HPDE6-E6E7 (cell line): Measurements from ENCODE around the gene NISCH.
A peak's percentile ranks its signal among the peaks of the same experiment; 100 is the strongest.

Source experiments
- DNase-seq: peaks from one replicate; pipeline ENCODE4 v3.0.0; 2011; ENCODE audit warnings: missing footprints; ENCODE audit errors: extremely low spot score

NISCH gene

DNA sequence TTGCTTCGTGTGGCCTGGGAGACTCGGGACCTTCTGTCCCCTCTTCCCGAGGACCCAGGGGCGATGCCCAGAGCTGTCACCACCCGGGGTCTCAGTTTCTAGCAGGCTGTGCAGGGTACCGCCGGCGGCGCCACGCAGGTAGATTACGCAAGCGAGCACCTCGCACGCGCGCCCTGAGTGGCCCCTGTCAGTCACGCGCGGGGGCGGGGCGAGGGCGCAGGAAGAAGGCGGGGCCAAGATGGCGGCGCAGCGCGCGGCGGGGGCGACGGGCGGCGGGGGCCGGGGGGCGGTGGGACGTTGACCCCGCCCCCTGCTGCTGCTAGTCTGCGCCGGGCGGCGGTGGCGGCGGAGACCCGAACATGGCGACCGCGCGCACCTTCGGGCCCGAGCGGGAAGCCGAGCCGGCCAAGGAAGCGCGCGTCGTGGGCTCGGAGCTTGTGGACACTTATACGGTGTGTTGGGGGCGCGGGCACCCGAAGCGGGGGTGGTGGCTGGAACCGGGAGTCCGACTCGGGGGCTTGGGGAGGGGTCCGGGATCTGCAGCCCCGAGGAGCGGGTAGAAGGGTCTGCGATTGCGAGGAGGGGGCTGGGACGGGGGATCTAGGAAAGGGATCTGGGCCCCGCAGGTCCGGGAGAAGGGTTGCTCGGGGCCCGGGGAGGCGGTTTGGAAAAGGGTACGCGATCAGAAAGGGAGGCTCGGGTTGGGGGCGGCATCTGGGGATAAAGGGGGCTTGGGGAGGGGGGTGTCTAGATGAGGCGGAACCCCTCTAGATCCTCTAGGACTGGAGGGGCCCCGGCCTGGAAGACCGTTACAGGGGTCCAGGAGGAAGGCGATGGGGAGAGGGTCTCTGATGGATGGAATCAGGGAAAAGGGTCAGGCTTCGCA lies at the start of gene NISCH:
Gene NISCH, plus strand, starts transcription at position 322 of the 886 bp plus-strand sequence. Its CDS starts 38 bp downstream, at position 360.
- DNase-seq: peak; percentile 22

DNA sequence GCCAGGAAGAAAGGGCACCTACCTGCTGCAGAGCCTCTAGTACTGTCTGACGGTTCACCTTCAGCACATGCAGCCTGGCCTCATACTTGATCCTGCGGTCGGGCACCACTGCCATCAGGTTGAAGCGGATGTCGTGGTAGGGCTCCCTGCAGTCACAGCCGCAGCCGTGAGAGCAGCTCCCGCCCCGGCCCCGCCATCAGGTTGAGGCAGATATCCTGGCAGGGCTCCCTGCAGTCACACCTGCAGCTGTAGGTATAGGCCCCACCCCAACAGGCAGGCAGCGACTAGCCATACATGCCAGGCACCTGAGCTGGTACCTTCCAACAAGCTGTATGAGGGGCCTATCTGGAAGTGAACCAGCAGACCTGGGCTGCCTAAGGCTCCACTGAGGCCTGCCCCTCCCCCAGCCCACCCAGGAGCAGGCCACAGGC lies 49.2 kb upstream of the NISCH start:
- DNase-seq: peak; percentile 64

DNA sequence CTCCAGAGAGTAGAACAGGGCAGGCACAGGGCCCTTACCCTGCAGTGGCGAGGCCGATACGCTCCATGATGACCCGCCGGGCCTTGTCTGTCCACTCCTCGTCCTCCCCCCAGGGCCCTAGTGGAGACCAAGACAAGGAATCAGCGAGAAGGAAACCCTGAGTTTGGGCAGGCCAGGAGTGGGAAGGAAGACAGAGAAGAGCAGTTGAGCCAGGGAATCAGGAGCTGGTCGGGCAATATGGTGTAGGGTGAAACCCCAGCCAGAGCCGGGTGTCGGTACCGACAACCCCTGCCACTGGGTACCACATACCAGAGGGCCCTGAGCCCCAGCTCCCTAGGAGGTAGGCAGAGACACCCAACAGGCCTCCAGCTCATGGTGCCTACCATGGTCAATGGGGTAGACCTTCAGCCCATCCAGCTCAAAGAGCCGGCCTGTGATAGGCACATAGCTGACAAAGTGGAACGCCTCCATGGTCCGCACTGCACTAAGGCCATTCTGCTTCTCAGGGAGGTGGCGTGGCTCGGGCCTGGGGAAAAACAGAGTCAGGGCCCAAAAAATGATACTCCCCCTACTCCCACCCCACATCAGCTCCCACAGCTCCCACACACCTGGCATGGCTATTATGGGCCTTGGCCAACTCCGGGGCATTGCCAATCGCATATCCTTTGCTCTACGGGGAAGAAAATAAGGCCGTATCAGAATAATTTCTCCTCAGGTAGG lies 48.5 kb upstream of the NISCH start:
- DNase-seq: no peak

DNA sequence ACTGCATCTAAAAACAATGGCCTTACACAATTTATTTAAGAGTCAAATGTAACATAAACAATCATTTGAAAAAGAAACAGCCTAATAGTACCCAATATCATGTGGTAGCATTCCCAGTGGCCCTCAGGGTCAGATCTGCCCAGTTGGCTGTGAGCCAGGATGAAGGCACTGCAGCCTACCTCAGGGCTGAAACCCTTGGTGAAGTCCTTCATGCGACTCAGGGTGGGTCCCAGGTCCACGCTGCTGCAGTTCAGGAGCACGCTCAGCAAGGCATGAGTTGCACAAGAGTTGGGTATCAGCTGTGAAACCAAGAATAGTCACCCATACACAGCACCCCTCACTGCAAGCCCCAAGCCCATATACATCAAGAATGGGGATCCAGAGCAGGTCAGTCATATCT lies 47.6 kb upstream of the NISCH start:
- DNase-seq: no peak

DNA sequence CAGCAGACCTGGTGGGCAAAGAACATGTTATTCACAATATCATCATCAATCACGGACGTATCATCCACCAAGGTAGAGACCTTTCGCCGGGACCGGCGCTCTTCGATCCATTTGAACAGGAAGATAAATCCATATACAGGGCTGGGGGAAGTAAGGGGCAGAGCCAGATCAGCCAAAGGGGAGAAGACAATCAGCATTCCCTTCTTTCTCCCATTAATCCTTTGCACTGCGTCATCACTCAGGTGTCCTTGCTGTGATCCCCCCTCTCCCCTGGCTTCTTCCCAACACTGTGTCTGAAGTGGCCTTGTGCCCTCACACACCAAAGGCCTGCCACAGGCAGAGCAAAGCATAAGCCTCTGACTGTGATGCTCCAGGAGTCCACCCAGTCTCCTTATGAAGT lies 46.9 kb upstream of the NISCH start:
- no peak for DNase-seq

DNA sequence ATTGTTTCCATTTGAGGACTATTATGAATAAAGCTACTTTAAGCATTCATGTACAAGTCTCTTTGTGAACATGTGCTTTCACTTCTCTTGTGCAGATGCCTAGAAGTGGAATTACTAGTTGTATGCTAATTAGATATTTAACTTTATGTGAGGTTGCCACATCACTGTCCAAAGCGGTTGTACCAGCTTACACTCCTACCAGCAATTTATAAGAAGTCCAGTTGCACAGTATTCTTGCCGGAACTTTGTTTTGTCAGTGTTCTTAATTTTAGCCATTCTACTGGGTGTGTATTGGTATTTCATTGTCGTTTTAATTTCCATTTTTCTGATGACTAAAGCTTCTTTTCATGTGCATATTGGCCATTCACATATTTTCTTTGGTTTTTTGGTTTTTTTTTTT lies 39.6 kb upstream of the NISCH start:
- DNase-seq: no peak

DNA sequence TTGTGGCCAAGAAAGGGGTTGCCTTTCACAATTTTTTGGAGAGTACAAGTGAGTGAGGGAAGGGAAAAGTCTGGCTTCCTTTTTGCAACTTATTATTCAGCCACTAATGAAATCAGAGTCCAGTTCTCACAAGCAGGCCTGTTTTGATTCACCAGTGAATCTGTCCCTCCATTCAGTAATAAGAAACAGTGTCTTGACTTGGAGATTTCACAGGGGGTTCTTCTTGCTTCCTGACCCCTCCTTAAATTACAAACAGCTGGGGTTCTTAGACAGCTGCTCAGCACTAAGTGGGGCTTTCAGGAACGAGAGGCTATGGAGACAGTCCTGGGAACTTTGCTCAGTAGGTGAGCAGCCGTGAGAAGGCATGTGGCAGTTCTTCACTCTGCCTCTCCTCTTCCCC lies 35.0 kb upstream of the NISCH start:
- DNase-seq: no peak

DNA sequence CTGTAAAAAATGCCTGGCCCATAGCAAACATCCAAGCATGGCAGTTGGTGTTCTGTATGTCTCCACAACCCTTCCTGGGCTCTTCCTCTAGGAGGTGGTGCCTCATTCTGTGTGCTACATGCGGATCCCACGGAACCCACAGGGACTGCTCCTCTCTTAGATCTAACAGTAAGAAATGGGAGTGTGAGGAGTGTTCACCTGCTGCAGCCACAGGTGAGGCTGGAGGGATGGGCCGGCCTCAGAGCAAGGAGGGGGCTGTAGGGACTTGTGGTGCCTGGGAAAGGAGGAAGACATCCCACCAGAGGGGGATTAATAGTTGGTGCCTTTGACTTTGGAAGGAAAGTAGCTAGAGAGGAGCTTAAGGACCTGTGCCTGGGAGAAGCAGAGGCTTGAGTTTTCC lies 32.7 kb upstream of the NISCH start:
- DNase-seq: no peak

DNA sequence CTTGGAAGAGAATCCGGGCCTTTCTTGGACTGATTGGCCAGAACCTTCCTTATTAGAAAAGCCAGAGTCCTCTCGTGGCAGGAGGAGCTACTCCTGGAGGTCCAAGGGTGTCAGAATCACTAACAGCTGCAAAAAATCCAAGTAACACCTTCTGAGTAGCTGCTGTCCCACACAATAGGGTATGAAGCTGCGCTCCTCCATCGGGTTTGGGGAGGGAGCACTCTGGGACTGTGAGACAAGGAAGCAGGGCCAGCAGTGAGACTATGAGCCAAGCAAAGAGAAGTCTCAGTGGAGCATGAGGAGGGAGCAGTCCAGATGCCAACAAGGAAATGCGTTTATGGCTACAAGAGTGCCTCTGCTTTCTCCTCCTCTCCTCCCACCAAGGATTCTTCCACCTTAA lies 32.2 kb upstream of the NISCH start:
- no peak for DNase-seq

DNA sequence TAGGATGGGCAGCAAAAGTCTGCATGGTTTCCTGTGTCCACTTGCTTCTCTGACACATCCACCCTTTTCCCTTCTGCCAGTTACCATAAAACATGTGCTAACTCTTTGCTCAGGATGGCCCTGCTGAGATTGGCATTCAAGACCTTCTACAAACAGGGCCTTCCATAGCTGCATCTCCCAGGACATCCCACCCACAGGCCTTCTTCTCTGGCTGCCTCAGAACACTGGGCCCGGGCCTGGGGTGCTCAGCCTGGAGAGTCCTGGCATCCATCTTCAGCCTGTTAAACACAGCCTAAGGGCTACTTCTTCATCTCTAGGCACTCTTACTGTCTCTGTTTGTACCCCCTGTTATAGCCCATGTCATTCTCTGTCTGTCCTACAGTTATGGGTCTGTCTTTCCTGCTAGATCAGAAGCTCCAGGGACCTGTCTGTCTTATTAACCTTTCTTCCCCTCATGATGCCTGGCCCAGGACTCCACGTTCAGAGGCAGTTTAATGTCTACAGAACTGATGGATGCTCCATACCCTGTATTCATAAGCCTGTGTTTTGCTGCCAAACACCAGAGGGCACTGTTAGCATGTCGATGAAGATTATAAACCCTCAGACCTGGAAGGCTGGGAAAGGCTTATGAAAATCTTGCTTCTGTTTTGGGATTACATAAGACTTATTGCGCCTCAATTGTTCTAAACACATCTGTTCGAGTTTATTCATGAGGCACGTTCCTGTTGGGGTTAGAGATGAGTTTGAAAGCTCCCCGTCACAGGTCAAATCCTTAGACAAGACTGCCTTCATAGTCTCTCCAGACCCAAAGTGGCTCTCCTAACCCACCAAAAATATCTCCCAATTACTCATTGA lies 27.0 kb upstream of the NISCH start:
- DNase-seq: no peak

DNA sequence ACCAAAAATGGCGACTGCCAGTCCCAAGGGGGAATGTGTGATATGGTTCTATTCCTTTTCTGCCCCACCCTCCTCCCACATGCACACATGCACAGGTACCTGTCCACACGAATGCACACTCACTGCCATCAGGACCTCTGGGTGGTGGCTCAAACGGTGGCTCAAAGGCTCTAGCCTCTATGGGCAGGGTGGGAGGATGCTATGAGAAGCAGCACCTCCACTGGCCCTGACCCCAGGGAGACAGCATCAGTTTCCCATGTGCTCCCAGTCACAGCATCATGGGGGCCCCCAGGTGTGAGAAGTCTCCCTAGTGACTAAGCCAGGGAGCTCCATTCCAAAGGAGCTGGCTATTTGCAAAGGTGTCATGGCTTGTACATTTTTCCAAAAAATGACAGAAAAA lies 26.4 kb upstream of the NISCH start:
- no peak for DNase-seq

DNA sequence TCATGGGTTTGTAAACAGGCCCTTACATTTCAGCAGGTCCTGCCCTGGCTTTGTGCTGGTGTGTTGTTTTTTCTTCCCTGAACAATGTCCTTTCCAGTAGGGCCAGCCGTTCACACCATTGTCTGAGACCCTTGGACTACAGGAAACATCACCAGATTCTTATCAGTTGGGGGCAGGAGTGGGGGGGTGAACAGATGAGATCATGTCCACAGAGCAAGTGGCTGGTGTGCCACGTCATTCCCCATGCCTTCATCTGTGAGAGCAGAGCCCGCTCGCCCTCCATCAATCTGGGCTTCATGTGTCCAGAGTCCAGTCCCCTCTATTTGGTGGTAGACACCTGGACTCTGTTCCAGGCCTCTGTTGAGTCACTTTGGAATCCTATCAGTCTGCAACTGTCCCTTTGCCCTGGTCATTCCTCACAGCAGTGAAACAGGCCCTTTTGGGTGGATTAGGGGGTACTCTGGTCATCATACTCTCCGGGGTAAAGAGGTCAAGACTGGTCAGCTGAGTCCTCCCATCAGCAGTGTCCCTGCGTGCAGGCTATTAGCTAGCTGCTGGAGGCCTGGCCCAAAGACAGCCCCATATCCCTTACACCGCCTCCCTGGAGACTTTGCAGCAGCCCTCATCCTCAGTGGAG lies 25.5 kb upstream of the NISCH start:
- DNase-seq: no peak

DNA sequence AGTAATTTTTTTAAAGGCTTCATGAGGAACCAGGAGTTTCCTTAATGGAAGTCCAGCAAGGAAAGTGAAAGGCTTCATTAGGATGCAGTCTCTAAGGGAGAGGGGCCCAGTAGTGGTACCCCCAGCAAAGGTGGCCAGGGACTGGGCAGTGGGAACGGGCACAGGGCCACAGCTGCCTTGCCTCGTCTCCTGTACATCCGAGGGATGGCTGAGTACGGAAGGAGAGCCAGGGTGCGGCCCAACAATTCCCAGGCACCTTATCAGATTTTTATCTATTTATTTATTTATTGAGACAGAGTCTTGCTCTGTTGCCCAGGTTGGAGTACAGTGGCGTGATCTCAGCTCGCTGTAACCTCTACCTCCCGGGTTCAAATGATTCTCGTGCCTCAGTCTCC lies 25.0 kb upstream of the NISCH start:
- DNase-seq: no peak

DNA sequence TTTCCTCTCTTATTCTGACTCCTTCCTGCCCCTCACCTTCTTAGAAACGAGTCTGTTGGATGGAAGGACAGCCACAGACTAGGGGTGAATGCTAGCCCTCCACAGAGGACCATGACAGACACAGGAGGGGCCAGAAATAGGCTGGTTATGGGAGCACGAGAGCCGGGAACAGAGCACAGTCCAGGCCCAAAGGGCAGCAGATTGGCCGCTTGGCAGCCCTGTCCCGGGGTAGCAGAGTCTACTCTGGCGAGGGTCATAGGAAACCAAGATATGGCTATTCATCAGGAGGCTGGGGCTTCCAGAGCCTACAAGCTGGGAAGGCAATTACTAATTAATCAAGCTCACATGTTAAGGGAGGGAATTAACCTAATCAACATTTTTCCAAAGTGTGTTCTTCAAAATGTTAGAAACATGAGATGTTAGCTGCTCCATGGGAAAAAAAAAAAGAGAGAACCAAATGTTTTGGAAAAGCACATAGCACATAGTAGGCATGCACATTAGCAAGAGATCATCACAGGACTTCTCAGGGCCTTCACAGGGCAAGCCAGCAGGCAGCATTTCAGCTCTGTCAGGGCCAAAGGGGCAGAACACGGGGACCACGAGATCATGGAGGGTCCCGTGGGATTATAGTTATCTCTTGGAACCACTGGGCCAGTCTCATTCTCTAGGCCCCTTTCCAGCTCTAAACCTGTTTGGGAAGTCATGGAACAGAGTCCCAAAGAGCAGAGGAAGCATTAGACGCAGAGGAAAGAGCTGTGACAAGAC lies 23.8 kb upstream of the NISCH start:
- no peak for DNase-seq

DNA sequence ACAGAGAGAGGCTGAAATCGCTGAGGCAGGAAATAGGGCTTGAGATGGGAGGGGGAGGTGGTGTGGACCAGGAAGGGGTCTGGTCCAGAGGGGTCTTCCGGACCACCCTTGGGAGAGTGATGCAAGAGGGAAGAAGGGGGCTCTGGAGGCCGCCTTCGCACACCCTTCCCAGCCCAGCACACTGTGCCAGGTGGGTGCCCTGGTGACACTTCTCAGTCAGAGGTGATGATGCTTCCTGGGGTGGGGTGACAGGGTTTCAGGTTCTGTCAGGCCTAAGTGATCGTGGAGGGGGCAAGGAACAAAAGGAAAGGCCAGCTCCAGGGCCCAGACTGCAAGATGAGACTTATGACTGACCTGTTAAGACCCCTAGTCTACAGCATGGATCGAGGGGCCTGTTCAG lies 23.2 kb upstream of the NISCH start:
- DNase-seq: no peak

DNA sequence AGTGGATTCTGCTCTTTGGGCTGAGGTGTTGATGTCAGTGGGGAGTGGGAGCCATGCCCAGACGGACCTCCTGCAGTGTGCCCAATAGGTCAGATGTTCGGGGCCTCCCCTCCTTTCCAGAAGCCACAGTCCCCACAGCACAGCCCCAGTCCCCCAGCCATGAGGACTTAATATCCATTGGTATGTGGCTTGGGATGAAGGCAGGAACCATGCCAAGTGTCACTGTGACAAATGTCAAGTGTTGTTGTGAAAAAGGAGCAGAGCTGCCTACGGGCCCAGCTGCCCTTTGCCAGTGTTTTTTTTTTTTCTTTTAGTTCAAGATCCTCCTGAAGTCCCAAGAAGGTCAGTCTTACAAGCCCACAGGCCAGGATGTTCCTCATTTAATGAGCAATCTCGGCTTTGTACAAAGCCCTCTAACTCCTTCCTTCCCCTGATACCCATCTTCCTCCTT lies 22.7 kb upstream of the NISCH start:
- no peak for DNase-seq

DNA sequence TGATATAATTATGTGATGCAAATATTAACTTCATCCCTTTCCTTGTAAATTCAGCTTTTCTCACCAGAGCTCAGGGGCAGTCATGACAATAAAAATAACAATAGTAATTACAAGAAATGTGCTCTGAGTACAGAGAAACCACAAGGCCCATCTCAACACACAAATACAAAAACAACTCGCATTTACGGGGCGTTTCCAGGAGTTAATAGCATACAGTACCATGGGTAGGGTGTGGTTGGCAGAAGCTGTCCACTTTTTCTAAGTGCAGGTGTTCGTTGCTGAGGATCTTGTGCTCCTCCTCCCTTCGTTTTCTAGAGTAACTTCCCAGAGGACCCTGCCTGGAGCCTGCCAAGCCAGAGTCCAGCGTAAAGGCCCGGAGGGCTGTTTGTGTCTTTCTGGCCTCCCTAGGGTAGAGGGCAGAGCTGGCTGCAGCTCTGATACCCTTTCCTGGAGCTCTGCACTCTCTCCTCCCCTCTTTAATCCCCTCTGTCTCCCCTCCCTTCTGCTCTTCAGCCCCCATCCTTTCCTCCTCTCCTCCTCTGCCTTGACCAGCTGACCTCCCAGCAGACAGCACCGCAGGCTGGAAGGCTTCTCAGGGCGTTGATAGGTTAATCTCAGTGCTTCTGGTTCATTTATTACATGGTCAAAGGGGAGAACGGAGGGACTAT lies 21.9 kb upstream of the NISCH start:
- DNase-seq: no peak

DNA sequence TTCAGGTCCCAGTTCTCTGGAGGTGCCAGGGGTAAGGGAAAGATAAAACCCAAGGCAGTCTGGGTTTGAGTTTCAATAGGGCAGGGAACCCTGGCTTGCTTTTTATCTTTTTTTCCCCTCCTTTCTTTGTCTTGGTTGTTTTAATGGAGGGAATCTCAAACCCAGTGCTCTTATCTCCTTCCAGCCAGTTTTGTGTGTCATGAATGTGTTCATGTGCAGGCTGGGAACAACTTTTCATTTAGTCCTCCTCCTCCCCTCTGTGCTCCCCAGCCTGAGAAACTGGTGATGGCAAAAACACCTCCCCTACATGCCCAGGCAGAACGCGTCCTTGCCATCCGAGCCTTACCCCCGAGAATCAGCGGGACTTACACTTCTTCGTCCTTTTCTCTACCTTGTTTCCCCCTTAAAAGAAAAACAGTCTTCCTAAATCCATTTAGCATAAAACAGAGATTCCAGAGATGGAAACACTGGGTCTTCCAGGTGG lies 21.4 kb upstream of the NISCH start:
- no peak for DNase-seq

DNA sequence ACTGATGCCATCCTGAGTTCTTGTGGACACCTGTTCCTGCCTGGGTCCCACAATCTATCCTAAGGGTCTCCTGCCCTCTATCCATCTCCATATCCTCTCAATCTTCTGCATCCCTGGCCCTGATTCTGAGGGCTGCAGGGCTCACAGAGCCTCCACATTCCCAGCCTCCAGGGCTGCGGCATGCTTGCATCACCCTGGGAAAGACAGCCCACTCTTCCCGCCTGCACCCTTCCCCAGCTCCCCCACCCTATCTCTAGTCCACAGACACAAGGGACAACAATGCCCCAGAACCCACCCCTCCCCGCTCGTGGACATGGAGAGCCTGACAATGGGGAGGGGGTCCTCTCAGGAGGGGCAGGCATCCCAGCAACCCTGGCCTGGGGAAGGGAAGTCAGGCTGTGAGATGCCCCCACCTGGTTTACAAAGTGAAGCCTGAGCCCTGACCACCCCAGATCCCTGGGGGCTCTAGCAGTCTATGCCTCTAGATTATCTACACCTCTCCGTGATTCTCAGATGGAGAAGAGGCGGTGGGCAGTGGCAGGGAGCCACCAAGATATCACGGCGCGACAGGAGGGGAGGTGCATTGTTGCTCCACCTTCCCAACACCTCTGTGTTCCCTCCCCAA lies 20.8 kb upstream of the NISCH start:
- no peak for DNase-seq
